NCI-H524 treated with DMSO at 0.1 percent for 48 hours (cell line): ENCODE data around the gene LAMA3.

Experiments used
- DNase-seq: peaks from one replicate; lab custom pipeline; 2025; lab: John Stamatoyannopoulos, UW

Gene LAMA3

GRCh38 chr18:23903971-23904370 is 214.7 kb downstream of the LAMA3 start:
- DNase-seq: no peak

- no peak for DNase-seq
These were observed 217.4 kb downstream of the LAMA3 start for GRCh38 chr18:23906658-23907057.

GRCh38 chr18:23908827-23909226 is 219.6 kb downstream of the LAMA3 start:
- no peak for DNase-seq

- no peak for DNase-seq
These were observed 220.8 kb downstream of the LAMA3 start for GRCh38 chr18:23910032-23910431.

GRCh38 chr18:23912356-23912755 is 223.1 kb downstream of the LAMA3 start:
- no peak for DNase-seq

- DNase-seq: no peak
These were observed 227.1 kb downstream of the LAMA3 start for GRCh38 chr18:23916338-23916737.

GRCh38 chr18:23918395-23919032 is 229.3 kb downstream of the LAMA3 start:
- DNase-seq: no peak

GRCh38 chr18:23920054-23920453 is 230.8 kb downstream of the LAMA3 start:
- no peak for DNase-seq

- DNase-seq: no peak
These were observed 232.5 kb downstream of the LAMA3 start for GRCh38 chr18:23921716-23922285.

GRCh38 chr18:23922939-23923338 is 233.7 kb downstream of the LAMA3 start:
- DNase-seq: no peak

GRCh38 chr18:23924813-23925212 is 235.6 kb downstream of the LAMA3 start:
- no peak for DNase-seq

GRCh38 chr18:23926571-23926970 is 237.3 kb downstream of the LAMA3 start:
- DNase-seq: no peak

GRCh38 chr18:23927821-23928746 is 238.8 kb downstream of the LAMA3 start:
- no peak for DNase-seq

GRCh38 chr18:23929362-23929930 is 240.2 kb downstream of the LAMA3 start:
- no peak for DNase-seq

GRCh38 chr18:23930002-23930401 is 240.7 kb downstream of the LAMA3 start:
- DNase-seq: no peak

GRCh38 chr18:23932385-23933067 is 243.3 kb downstream of the LAMA3 start:
- DNase-seq: no peak

GRCh38 chr18:23933407-23933806 is 244.2 kb downstream of the LAMA3 start:
- no peak for DNase-seq

- no peak for DNase-seq
These were observed 245.0 kb downstream of the LAMA3 start for GRCh38 chr18:23934252-23934651.

GRCh38 chr18:23934863-23935262 is 245.6 kb downstream of the LAMA3 start:
- DNase-seq: no peak

GRCh38 chr18:23935804-23936203 is 246.6 kb downstream of the LAMA3 start:
- no peak for DNase-seq

GRCh38 chr18:23936381-23936958 is 247.2 kb downstream of the LAMA3 start:
- DNase-seq: no peak
